Measurements from ENCODE around the gene FSIP1.

FSIP1 gene

GRCh38 chr15:39731266-39731665 is 51.4 kb downstream of the FSIP1 start:
- TF ChIP-seq SIN3A (IDR thresholded peaks at IDR 0.05; ENCODE audit: borderline replicate concordance, insufficient read depth, low read length) = no peak
- no peak for TF ChIP-seq POLR2AphosphoS5 (IDR thresholded peaks at IDR 0.05; ENCODE audit: low read depth, low read length)
- no peak for TF ChIP-seq REST (IDR thresholded peaks at IDR 0.05; ENCODE audit: insufficient read depth in 1 of 2, low read depth in 2 of 2, low read length in 2 of 2)
- no peak for TF ChIP-seq FOXP2 (optimal IDR thresholded peaks at IDR 0.05; ENCODE audit: borderline replicate concordance, extremely low read depth, extremely low read length, insufficient read depth)
- TF ChIP-seq TAF1 (IDR thresholded peaks at IDR 0.05; ENCODE audit: borderline replicate concordance, insufficient read depth, low read length) = no peak

- TF ChIP-seq POLR2AphosphoS5 (IDR thresholded peaks at IDR 0.05; ENCODE audit: low read depth, low read length) (no peak), TAF1 (IDR thresholded peaks at IDR 0.05; ENCODE audit: borderline replicate concordance, insufficient read depth, low read length) (no peak), SIN3A (IDR thresholded peaks at IDR 0.05; ENCODE audit: borderline replicate concordance, insufficient read depth, low read length) (no peak), REST (IDR thresholded peaks at IDR 0.05; ENCODE audit: insufficient read depth in 1 of 2, low read depth in 2 of 2, low read length in 2 of 2) (no peak), FOXP2 (optimal IDR thresholded peaks at IDR 0.05; ENCODE audit: borderline replicate concordance, extremely low read depth, extremely low read length, insufficient read depth) (no peak)
These were observed 52.1 kb downstream of the FSIP1 start for GRCh38 chr15:39730552-39730951.

GRCh38 chr15:39729500-39729899 is 53.1 kb downstream of the FSIP1 start:
- TF ChIP-seq SIN3A (IDR thresholded peaks at IDR 0.05; ENCODE audit: borderline replicate concordance, insufficient read depth, low read length) (no peak), REST (IDR thresholded peaks at IDR 0.05; ENCODE audit: insufficient read depth in 1 of 2, low read depth in 2 of 2, low read length in 2 of 2) (no peak), FOXP2 (optimal IDR thresholded peaks at IDR 0.05; ENCODE audit: borderline replicate concordance, extremely low read depth, extremely low read length, insufficient read depth) (no peak), POLR2AphosphoS5 (IDR thresholded peaks at IDR 0.05; ENCODE audit: low read depth, low read length) (no peak), TAF1 (IDR thresholded peaks at IDR 0.05; ENCODE audit: borderline replicate concordance, insufficient read depth, low read length) (no peak)

GRCh38 chr15:39728845-39729244 is 53.8 kb downstream of the FSIP1 start:
- TF ChIP-seq POLR2AphosphoS5 (IDR thresholded peaks at IDR 0.05; ENCODE audit: low read depth, low read length) (no peak), SIN3A (IDR thresholded peaks at IDR 0.05; ENCODE audit: borderline replicate concordance, insufficient read depth, low read length) (no peak), REST (IDR thresholded peaks at IDR 0.05; ENCODE audit: insufficient read depth in 1 of 2, low read depth in 2 of 2, low read length in 2 of 2) (no peak), FOXP2 (optimal IDR thresholded peaks at IDR 0.05; ENCODE audit: borderline replicate concordance, extremely low read depth, extremely low read length, insufficient read depth) (no peak), TAF1 (IDR thresholded peaks at IDR 0.05; ENCODE audit: borderline replicate concordance, insufficient read depth, low read length) (no peak)

GRCh38 chr15:39721893-39722292 is 60.7 kb downstream of the FSIP1 start:
- no peak for TF ChIP-seq POLR2AphosphoS5 (IDR thresholded peaks at IDR 0.05; ENCODE audit: low read depth, low read length)
- no peak for TF ChIP-seq TAF1 (IDR thresholded peaks at IDR 0.05; ENCODE audit: borderline replicate concordance, insufficient read depth, low read length)
- TF ChIP-seq FOXP2 (optimal IDR thresholded peaks at IDR 0.05; ENCODE audit: borderline replicate concordance, extremely low read depth, extremely low read length, insufficient read depth) = no peak
- no peak for TF ChIP-seq SIN3A (IDR thresholded peaks at IDR 0.05; ENCODE audit: borderline replicate concordance, insufficient read depth, low read length)
- TF ChIP-seq REST (IDR thresholded peaks at IDR 0.05; ENCODE audit: insufficient read depth in 1 of 2, low read depth in 2 of 2, low read length in 2 of 2) = no peak
